Endothelial cell of umbilical vein (primary cell): ENCODE data around the gene REEP2. TPM values are rescaled to one million over a fixed set of nuclear protein-coding genes. Genes with fewer than 3 reads are reported as not detected.

Source experiments
- BruUV-seq: library from RNA; stranded (reverse); fragments of 400-500 nt; replicated peaks from 2 replicates; lab custom pipeline; 2021; lab: Mats Ljungman, UMichigan
- CTCF ChIA-PET: fragments of 300-600, 350-600 bp; sonication (Branson Sonifier 250); formaldehyde crosslinking; loops from one replicate; lab custom pipeline; 2021; ENCODE audit warnings: antibody characterized with exemption, inconsistent platforms; lab: Charles Lee
- POLR2A ChIA-PET: fragments of 300-600, 350-600 bp; sonication (Branson Sonifier 250); formaldehyde crosslinking; loops from one replicate; lab custom pipeline; 2021; ENCODE audit warnings: antibody characterized with exemption, inconsistent platforms; lab: Charles Lee
- DNase-seq: peaks from one replicate; pipeline ENCODE4 v3.0.0-alpha.2; 2011; ENCODE audit warnings: low read depth, low spot score
- FAIRE-seq: peaks from 2 replicates; lab custom pipeline; 2011; peaks lifted over from hg19 to GRCh38; lab: Jason Lieb, UNC
- H2AFZ ChIP-seq: 2 replicates; pipeline ENCODE4 v1.6.0; 2012; ENCODE audit warnings: low read depth, low read length, control low read depth, inconsistent platforms
- H3K27ac ChIP-seq: 2 replicates; pipeline ENCODE4 v1.5.1; 2011; ENCODE audit warnings: low read depth, mild to moderate bottlenecking, control low read depth, low read length, moderate library complexity; ENCODE audit not compliant: insufficient read depth
- H3K27me3 ChIP-seq, 2 experiments: 2 replicates each; pipeline versions ENCODE4 v1.6.0 to v1.6.1; 2011; ENCODE audit warnings: low read length in 2 of 2, mixed read lengths in 1 of 2; ENCODE audit not compliant: control insufficient read depth in 2 of 2, insufficient read depth in 2 of 2
- H3K36me3 ChIP-seq, 2 experiments: 2 replicates in 1 of 2; 3 replicates in 1 of 2; pipeline ENCODE4 v1.5.1; 2011; ENCODE audit warnings: low read length in 2 of 2, mild to moderate bottlenecking in 1 of 2, moderate library complexity in 1 of 2; ENCODE audit not compliant: control insufficient read depth in 2 of 2, insufficient read depth in 2 of 2; ENCODE audit errors: extremely low read depth in 1 of 2
- H3K4me1 ChIP-seq: 3 replicates; pipeline ENCODE4 v1.5.1; 2011; ENCODE audit warnings: mild to moderate bottlenecking, low read length; ENCODE audit not compliant: control insufficient read depth, insufficient read depth; ENCODE audit errors: extremely low read depth
- H3K4me2 ChIP-seq: 2 replicates; pipeline ENCODE4 v1.6.1; 2011; ENCODE audit warnings: low read length, control low read depth, mixed read lengths; ENCODE audit not compliant: insufficient read depth
- H3K4me3 ChIP-seq, 3 experiments: fragments of 200-600 bp in 1 of 3; sonication (generic), shearing (Covaris generic) in 1 of 3; replicated peaks in 1 of 3; 2 replicates each; pipeline ENCODE4 v1.5.1; 2011 to 2016; ENCODE audit warnings: control low read depth in 3 of 3, low read length in 3 of 3, mild to moderate bottlenecking in 2 of 3, inconsistent platforms in 1 of 3, low read depth in 1 of 3, moderate library complexity in 1 of 3; ENCODE audit not compliant: insufficient read depth in 1 of 3
- H3K79me2 ChIP-seq: 2 replicates; pipeline ENCODE4 v1.6.0; 2012; ENCODE audit warnings: low read length, inconsistent platforms; ENCODE audit not compliant: control insufficient read depth, insufficient read depth
- H3K9ac ChIP-seq: replicated peaks from 2 replicates; pipeline ENCODE3; 2011; ENCODE audit warnings: low read length, control low read depth; ENCODE audit not compliant: insufficient read depth; ENCODE audit errors: extremely low read depth
- H3K9me1 ChIP-seq: replicated peaks from 3 replicates; pipeline ENCODE4 v1.6.0; 2011; ENCODE audit warnings: mild to moderate bottlenecking, low read length; ENCODE audit not compliant: control insufficient read depth, insufficient read depth; ENCODE audit errors: extremely low read depth
- H3K9me3 ChIP-seq: replicated peaks from 2 replicates; pipeline ENCODE4 v1.5.1; 2012; ENCODE audit warnings: low read length, inconsistent platforms; ENCODE audit not compliant: control insufficient read depth, insufficient read depth
- H4K20me1 ChIP-seq: replicated peaks from 2 replicates; pipeline ENCODE3; 2011; ENCODE audit warnings: mild to moderate bottlenecking, low read length; ENCODE audit not compliant: control insufficient read depth, insufficient read depth; ENCODE audit errors: extremely low read depth
- GATA2 ChIP-seq: IDR thresholded peaks from 2 replicates; pipeline ENCODE4 v1.7.0; 2011; ENCODE audit warnings: low read depth, mild to moderate bottlenecking, moderate library complexity, mixed read lengths, low read length; ENCODE audit not compliant: insufficient read length, insufficient read depth
- POLR2A ChIP-seq: IDR thresholded peaks from 2 replicates; pipeline ENCODE4 v1.6.1; 2012; ENCODE audit warnings: low read depth, mild to moderate bottlenecking, control low read depth, low read length
- POLR2AphosphoS5 ChIP-seq: IDR thresholded peaks from 2 replicates; pipeline ENCODE4 v1.6.1; 2012; ENCODE audit warnings: low read depth, mild to moderate bottlenecking, control low read depth, low read length, moderate library complexity; ENCODE audit not compliant: insufficient read depth
- dilution Hi-C: fragments of 300-500 bp; cut with MboI; formaldehyde crosslinking; loops from one replicate; pipeline ENCODE4 v1.15.0; 2019; ENCODE audit warnings: low sequenced_read_pairs; ENCODE audit not compliant: extremely low pct_ligation_motif_present
- intact Hi-C: fragments of 100-400 bp; cut with micrococcal nuclease; formaldehyde crosslinking; loops from one replicate; pipeline ENCODE4 v1.10.0; 2022
- polyA plus RNA-seq, 4 experiments: library from polyadenylated mRNA; depleted of rRNA in 3 of 4; stranded (reverse) in 3 of 4; unstranded in 1 of 4; fragments of >200 nt; gene quantifications; 2 replicates each; pipeline versions ENCODE4 v1.2.1 to v1.2.3, GENCODE V29; 2011 to 2012; ENCODE audit warnings: missing spikeins in 1 of 4
- total RNA-seq: library from RNA; stranded (reverse); gene quantifications from 2 replicates; pipeline ENCODE4 v1.2.3, GENCODE V29; 2021
- TF ChIP-seq, protein P1 (sequence below): IDR thresholded peaks from 2 replicates; pipeline ENCODE4 v1.6.1; 2011; ENCODE audit not compliant: insufficient read depth, insufficient read length
- TF ChIP-seq, protein P2 (sequence below), 2 donors: IDR thresholded peaks; 1 replicate in 1 of 2; 2 replicates in 1 of 2; pipeline ENCODE4 v1.5.1; 2011; ENCODE audit warnings: low read length in 2 of 2, mild to moderate bottlenecking in 2 of 2, moderate library complexity in 2 of 2, control low read depth in 1 of 2, inconsistent platforms in 1 of 2, low read depth in 1 of 2; ENCODE audit not compliant: insufficient read depth in 1 of 2; ENCODE audit errors: extremely low read depth in 1 of 2

Gene REEP2
- total and polyA plus RNA-seq, 2 donors (not counting 3 experiments of a cell fraction or from before 2014, with no cell fraction given): 4.0 to 4.8 TPM

DNA sequence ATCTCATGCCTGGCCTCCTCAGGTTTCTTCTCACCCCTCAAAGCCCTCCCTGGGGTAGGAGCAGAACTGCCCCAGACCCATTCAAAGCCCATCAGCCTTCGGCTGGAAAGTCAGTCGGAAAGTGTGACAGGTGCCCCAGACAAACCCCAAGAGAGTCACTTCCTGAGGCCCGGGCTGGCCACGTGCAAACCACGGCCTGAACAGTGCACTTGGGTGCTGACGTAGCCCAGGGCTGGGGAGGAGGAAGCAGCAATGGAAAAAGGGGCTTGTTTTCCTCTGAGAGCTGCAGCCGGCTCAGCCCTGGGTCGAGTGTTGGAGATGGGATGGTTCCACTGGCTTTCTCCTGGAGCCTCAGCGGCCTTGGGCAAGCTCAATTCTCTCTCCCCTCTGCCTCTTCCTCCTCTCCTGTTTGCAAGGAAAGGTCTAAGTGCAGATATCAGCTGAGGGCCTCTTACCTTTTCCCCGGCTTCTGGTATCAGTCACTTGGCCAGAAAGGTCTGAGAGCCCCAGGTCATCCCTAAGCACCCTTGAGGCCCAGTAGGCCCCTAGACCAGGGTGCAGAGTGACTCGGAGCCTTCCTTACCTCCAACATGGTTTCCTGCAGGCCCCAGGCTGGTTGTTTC lies 20.6 kb downstream of the REEP2 start:
- no peaks in the 10 kb centered on the region for H3K9me3 ChIP-seq
- dilution Hi-C loops: no loop called here
- no peaks in the 10 kb centered on the region for H3K79me2 ChIP-seq
- no peak overlapping the region for H3K9ac ChIP-seq
- H3K27me3 ChIP-seq: no peaks in the 10 kb centered on the region
- H4K20me1 ChIP-seq: no peaks in the 10 kb centered on the region
- H2AFZ ChIP-seq: peak overlapping the region; percentile 11
- H3K27ac ChIP-seq: no peak overlapping the region
- H3K36me3 ChIP-seq: no peaks in the 10 kb centered on the region
- BruUV-seq: no TSS peak
- peaks cover 15% of the 10 kb centered on the region for H3K4me1 ChIP-seq
- peak; percentile 34 for DNase-seq
- no peak overlapping the region for H3K4me2 ChIP-seq
- TF ChIP-seq, protein P1, sequence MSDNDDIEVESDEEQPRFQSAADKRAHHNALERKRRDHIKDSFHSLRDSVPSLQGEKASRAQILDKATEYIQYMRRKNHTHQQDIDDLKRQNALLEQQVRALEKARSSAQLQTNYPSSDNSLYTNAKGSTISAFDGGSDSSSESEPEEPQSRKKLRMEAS: peak; percentile 29
- TF ChIP-seq POLR2AphosphoS5 (no peak), POLR2A (no peak), GATA2 (no peak)
- TF ChIP-seq, protein P2, sequence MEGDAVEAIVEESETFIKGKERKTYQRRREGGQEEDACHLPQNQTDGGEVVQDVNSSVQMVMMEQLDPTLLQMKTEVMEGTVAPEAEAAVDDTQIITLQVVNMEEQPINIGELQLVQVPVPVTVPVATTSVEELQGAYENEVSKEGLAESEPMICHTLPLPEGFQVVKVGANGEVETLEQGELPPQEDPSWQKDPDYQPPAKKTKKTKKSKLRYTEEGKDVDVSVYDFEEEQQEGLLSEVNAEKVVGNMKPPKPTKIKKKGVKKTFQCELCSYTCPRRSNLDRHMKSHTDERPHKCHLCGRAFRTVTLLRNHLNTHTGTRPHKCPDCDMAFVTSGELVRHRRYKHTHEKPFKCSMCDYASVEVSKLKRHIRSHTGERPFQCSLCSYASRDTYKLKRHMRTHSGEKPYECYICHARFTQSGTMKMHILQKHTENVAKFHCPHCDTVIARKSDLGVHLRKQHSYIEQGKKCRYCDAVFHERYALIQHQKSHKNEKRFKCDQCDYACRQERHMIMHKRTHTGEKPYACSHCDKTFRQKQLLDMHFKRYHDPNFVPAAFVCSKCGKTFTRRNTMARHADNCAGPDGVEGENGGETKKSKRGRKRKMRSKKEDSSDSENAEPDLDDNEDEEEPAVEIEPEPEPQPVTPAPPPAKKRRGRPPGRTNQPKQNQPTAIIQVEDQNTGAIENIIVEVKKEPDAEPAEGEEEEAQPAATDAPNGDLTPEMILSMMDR (IDR thresholded peaks at IDR 0.05; ENCODE audit: extremely low read depth in 1 of 2, insufficient read depth in 1 of 2, low read depth in 1 of 2, low read length in 2 of 2): no peak
- intact Hi-C loops: no loop called here
- ChIA-PET CTCF (interaction anchor here (1.9 to 6.1 kb wide), 2 partner anchors 41 to 44 kb away, joined by 4 to 59 read pairs; no protein-coding TSS in a partner anchor), POLR2A (no interaction called here)
- FAIRE-seq: no peak
- no peaks in the 10 kb centered on the region for H3K9me1 ChIP-seq
- H3K4me3 ChIP-seq: no peak overlapping the region
